AG04450 (cell line): ENCODE results near the gene TSC22D2. TPM values are rescaled to one million over a fixed set of nuclear protein-coding genes. Genes with fewer than 3 reads are reported as not detected.

Source experiments
- CTCF ChIA-PET: fragments of 300-600, 350-600 bp; formaldehyde crosslinking; extraction: SDS; loops from one replicate; lab custom pipeline; 2022; ENCODE audit warnings: antibody characterized with exemption, inconsistent platforms; lab: Charles Lee
- POLR2A ChIA-PET: fragments of 350-600 bp; formaldehyde crosslinking; extraction: SDS; loops from one replicate; lab custom pipeline; 2021; ENCODE audit warnings: antibody characterized with exemption, inconsistent platforms; lab: Yijun Ruan, JAX
- DNase-seq: peaks from one replicate; pipeline ENCODE4 v3.0.0-alpha.2; 2011; ENCODE audit warnings: low read depth, low spot score
- H3K27ac ChIP-seq: one replicate; pipeline ENCODE4 v1.5.1; 2012; ENCODE audit warnings: low read depth, low read length, control low read depth
- H3K27me3 ChIP-seq: one replicate; pipeline ENCODE4 v1.6.0; 2012; ENCODE audit warnings: low read length; ENCODE audit not compliant: control insufficient read depth, insufficient read depth
- H3K4me3 ChIP-seq: 2 replicates; pipeline ENCODE4 v1.5.1; 2011; ENCODE audit warnings: mild to moderate bottlenecking, low read depth, low read length, control low read depth
- H3K9me3 ChIP-seq: 2 replicates; pipeline ENCODE4 v1.5.1; 2012; ENCODE audit warnings: low read length; ENCODE audit not compliant: control insufficient read depth, insufficient read depth
- polyA plus RNA-seq: library from polyadenylated mRNA; depleted of rRNA; stranded (reverse); fragments of >200 nt; gene quantifications from 2 replicates; pipeline ENCODE4 v1.2.3, GENCODE V29; 2011
- TF ChIP-seq, protein P1 (sequence below): IDR thresholded peaks from 2 replicates; pipeline ENCODE4 v1.5.1; 2011; ENCODE audit warnings: low read depth, low read length, control low read depth, inconsistent platforms

TSC22D2 gene
- polyA plus RNA-seq, 1 experiment = 28.4 TPM

DNA sequence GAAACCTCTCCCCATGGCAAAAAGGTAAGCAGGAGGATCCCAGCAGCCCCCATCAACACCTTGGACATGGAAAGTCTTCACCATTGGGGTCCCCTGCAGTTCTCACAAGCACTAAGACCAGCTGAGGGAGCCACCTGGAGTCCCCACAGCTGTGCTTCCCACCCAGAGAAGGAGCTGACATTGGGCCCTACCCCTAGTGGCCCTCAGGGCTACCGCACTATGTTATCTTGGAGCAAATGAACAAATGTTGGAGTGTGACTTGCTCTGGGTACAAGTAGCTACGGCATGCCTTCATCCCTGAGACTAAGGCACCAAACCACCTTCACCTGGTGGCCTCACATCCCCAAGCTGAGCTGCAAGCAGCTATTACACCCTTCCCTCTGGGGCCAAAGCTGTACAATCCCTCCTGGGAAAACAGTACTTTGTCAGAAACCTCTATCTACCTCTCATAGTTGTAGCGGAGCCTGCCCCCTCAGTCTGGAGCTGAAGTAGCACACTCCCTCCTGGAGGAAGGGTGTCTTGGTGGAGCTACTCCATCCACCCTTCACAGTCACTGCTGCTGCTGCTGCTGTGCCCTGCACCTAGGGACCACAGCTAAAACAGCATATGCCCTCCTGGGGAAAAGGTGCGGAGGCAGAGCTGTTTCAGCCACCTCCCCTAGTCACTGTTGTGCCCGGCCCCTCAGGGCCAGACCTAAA, 95.5 kb downstream of the TSC22D2 start:
- no peak overlapping the region for H3K4me3 ChIP-seq
- CTCF ChIA-PET = interaction anchor here (2.2 kb wide), 1 partner anchor 8 kb away, joined by 12 read pairs; no protein-coding TSS in a partner anchor
- TF ChIP-seq, protein P1, sequence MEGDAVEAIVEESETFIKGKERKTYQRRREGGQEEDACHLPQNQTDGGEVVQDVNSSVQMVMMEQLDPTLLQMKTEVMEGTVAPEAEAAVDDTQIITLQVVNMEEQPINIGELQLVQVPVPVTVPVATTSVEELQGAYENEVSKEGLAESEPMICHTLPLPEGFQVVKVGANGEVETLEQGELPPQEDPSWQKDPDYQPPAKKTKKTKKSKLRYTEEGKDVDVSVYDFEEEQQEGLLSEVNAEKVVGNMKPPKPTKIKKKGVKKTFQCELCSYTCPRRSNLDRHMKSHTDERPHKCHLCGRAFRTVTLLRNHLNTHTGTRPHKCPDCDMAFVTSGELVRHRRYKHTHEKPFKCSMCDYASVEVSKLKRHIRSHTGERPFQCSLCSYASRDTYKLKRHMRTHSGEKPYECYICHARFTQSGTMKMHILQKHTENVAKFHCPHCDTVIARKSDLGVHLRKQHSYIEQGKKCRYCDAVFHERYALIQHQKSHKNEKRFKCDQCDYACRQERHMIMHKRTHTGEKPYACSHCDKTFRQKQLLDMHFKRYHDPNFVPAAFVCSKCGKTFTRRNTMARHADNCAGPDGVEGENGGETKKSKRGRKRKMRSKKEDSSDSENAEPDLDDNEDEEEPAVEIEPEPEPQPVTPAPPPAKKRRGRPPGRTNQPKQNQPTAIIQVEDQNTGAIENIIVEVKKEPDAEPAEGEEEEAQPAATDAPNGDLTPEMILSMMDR = no peak
- no peak overlapping the region for H3K27ac ChIP-seq
- DNase-seq = no peak
- POLR2A ChIA-PET = no interaction called here
- peaks cover 8% of the 10 kb centered on the region for H3K9me3 ChIP-seq
- peaks cover 2% of the 10 kb centered on the region for H3K27me3 ChIP-seq

DNA sequence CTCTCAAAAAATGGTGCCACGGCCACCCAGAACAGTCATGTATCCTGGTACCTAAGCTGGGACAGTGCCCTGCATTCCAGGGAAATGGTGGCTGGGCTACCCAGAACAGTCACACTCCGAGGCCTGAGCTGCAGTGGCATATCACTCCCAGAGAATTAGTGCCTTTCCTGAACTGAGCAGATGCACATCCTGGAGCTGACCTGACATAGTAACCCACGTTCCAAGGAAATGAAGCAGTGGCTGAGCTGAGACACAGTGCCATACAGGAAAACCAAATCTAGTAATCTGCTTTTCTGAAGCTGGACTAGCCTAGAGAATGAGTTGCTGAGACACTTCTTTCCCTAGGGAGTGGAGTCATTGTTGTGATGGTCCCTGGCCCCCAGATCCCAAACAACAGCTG, 96.4 kb downstream of the TSC22D2 start:
- ChIA-PET CTCF (interaction anchor here (0.5 to 2.2 kb wide), 2 partner anchors 9 to 12 kb away, joined by 3 to 12 read pairs; no protein-coding TSS in a partner anchor), POLR2A (no interaction called here)
- H3K27me3 ChIP-seq = peaks cover 2% of the 10 kb centered on the region
- TF ChIP-seq, protein P1 = no peak
- no peak for DNase-seq
- H3K4me3 ChIP-seq = no peak overlapping the region
- peaks cover 8% of the 10 kb centered on the region for H3K9me3 ChIP-seq
- H3K27ac ChIP-seq = no peak overlapping the region

DNA sequence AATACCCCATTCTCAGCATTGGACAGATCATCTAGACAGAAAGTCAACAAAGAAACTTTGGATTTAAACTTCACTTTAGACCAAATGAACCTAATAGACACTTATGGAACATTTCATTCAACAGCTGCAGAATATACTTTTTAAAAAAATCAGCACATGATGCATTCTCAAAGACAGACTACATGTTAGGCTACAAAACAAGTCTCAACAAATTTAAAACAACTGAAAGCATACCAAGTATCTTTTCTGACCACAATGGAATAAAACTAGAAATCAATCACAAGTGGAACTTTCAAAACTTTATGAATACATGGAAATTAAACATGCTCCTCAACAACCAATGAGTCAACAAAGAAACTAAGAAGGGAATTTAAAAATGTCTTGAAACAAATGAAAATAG, 100.3 kb downstream of the TSC22D2 start:
- Histone ChIP-seq H3K4me3 (no peak overlapping the region), H3K27ac (no peak overlapping the region), H3K27me3 (peaks cover 2% of the 10 kb centered on the region), H3K9me3 (no peaks in the 10 kb centered on the region)
- ChIA-PET CTCF (no interaction called here), POLR2A (no interaction called here)
- no peak for DNase-seq
- TF ChIP-seq, protein P1 = no peak

DNA sequence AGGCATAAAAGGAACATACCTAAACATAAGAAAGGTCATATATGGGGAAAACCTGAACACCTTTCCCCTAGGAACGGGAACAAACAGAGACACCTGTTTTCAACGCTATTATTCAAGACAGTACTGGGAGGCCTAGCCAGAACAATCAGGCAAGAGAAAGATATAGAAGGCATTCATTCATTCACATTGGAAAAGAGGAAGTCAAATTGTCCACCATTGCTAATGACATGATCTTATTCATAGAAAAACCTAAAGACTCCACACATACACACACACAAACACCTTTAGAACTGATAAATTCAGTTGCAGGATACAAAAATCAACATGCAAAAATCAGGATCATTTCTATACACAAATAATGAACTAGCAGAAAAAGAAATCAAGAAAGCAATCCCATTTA, 101.7 kb downstream of the TSC22D2 start:
- ChIA-PET POLR2A (no interaction called here), CTCF (interaction anchor here (1.1 kb wide), 1 partner anchor 15 kb away, joined by 4 read pairs; no protein-coding TSS in a partner anchor)
- DNase-seq = no peak
- Histone ChIP-seq H3K4me3 (no peak overlapping the region), H3K9me3 (no peaks in the 10 kb centered on the region), H3K27me3 (no peaks in the 10 kb centered on the region), H3K27ac (no peak overlapping the region)
- TF ChIP-seq, protein P1 = no peak

DNA sequence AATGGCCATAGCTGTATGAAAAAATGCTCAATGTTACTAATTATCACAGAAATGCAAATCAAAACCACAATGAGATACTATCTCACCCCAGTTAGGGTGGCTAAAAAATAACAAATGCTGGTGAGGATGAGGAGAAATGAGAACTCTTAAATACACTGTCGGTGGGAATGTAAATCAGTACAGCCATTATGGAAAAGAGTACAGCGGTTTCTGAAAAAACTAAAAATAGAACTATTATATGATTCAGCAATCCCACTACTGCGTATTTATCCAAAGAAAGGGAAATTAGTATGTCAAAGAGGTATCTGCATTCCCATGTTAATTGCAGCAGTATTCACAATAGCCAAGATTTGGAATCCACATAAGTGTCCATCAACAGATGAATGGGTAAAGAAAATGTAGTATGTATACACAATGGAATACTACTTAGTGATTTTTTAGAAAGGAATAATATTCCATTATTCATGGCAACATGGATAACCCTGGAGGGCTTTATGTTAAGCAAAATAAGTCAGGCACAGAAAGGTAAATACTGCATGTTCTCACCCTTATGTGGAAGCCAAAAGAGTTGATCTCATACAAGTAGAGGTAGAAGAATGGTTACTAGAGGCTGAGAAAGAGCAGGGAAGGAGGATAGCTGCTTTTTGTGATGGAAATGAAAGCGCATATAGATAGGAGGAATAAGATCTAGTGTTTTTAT, 103.2 kb downstream of the TSC22D2 start:
- DNase-seq = no peak
- POLR2A ChIA-PET = no interaction called here
- Histone ChIP-seq H3K9me3 (no peaks in the 10 kb centered on the region), H3K27ac (no peak overlapping the region), H3K27me3 (no peaks in the 10 kb centered on the region), H3K4me3 (no peak overlapping the region)
- CTCF ChIA-PET = interaction anchor here (1.0 to 1.1 kb wide), 2 partner anchors 10 to 16 kb away, joined by 4 read pairs; no protein-coding TSS in a partner anchor
- TF ChIP-seq, protein P1 = no peak
